A549 (cell line): Measurements from ENCODE around the gene PTPN23.

Source experiments
- BHLHE40 ChIP-seq: IDR thresholded peaks from 2 replicates; pipeline ENCODE4 v1.6.1; 2012; ENCODE audit warnings: low read depth, low read length, inconsistent platforms
- CEBPB ChIP-seq, 2 experiments: fragments of >200 bp in 1 of 2; sonication (Bioruptor Twin) in 1 of 2; formaldehyde crosslinking in 1 of 2; IDR thresholded peaks; 2 replicates each; pipeline ENCODE4 v1.6.1; 2012 to 2016
- CHD2 ChIP-seq: fragments of 150-350 bp; IDR thresholded peaks from 2 replicates; pipeline ENCODE4 v1.6.1; 2014; ENCODE audit warnings: low read length; ENCODE audit not compliant: partially characterized antibody
- CTCF ChIP-seq: fragments of >200 bp; sonication (Bioruptor Twin); formaldehyde crosslinking; IDR thresholded peaks from 3 replicates; pipeline ENCODE4 v1.5.1; 2016
- FOSL2 ChIP-seq, 2 experiments: fragments of 450-650 bp in 1 of 2; fragments of >200 bp in 1 of 2; sonication (Bioruptor Twin) in 1 of 2; formaldehyde crosslinking; IDR thresholded peaks; 2 replicates each; pipeline versions ENCODE4 v1.5.0 to v1.6.1; 2016 to 2020; ENCODE audit warnings: mild to moderate bottlenecking in 1 of 2, moderate library complexity in 1 of 2
- JUNB ChIP-seq: fragments of >200 bp; sonication (Bioruptor Twin); formaldehyde crosslinking; IDR thresholded peaks from 2 replicates; pipeline ENCODE4 v1.6.1; 2016
- KDM1A ChIP-seq: fragments of 200-600 bp; sonication (generic); IDR thresholded peaks from 2 replicates; pipeline ENCODE4 v1.6.1; 2016; ENCODE audit warnings: low read depth, mild to moderate bottlenecking
- MAFK ChIP-seq: fragments of 450-650 bp; IDR thresholded peaks from 2 replicates; pipeline ENCODE4 v1.6.1; 2014; ENCODE audit not compliant: partially characterized antibody
- MAX ChIP-seq: IDR thresholded peaks from 2 replicates; pipeline ENCODE4 v1.6.1; 2012
- NPAS2 ChIP-seq: fragments of 250-450 bp; sonication (Bioruptor Pico); IDR thresholded peaks from 2 replicates; pipeline ENCODE4 v1.8.0; 2022; ENCODE audit warnings: mild to moderate bottlenecking, moderate library complexity, borderline replicate concordance
- PBX3 ChIP-seq: IDR thresholded peaks from 2 replicates; pipeline ENCODE4 v1.6.1; 2012
- POLR2A ChIP-seq: IDR thresholded peaks from 2 replicates; pipeline ENCODE4 v1.6.1; 2012; ENCODE audit warnings: mild to moderate bottlenecking, low read length

- TF ChIP-seq BHLHE40 (no peak), CTCF (no peak), POLR2A (no peak), JUNB (no peak), CEBPB (IDR thresholded peaks at IDR 0.05) (no peak), MAFK (no peak), KDM1A (no peak), CHD2 (no peak), PBX3 (no peak), MAX (no peak), NPAS2 (CRISPR knock-in tag) (no peak), FOSL2 (IDR thresholded peaks at IDR 0.05) (no peak), FOSL2 (CRISPR knock-in tag; IDR thresholded peaks at IDR 0.05) (no peak)
Measured at GRCh38 chr3:47411696-47412452, 31.1 kb downstream of the PTPN23 start.
